HG02623 (cell line): ENCODE results near the gene ACTG2.
"Not testable (repeated sequence)": the region's sequence is repeated elsewhere in the genome, so short reads cannot be mapped to it uniquely, and the experiment has no call there.

ENCODE experiments used
- ATAC-seq: cut with Tn5 transposase; IDR thresholded peaks from one replicate; pipeline ENCODE4 v1.9.1; 2021; ENCODE audit warnings: moderate library complexity; ENCODE audit not compliant: unreplicated experiment

ACTG2 gene

GRCh38 chr2:73931531-73932500 lies 39.0 kb downstream of the ACTG2 start:
- no peak for ATAC-seq

GRCh38 chr2:73933194-73933593 lies 40.4 kb downstream of the ACTG2 start:
- ATAC-seq = no peak

DNA sequence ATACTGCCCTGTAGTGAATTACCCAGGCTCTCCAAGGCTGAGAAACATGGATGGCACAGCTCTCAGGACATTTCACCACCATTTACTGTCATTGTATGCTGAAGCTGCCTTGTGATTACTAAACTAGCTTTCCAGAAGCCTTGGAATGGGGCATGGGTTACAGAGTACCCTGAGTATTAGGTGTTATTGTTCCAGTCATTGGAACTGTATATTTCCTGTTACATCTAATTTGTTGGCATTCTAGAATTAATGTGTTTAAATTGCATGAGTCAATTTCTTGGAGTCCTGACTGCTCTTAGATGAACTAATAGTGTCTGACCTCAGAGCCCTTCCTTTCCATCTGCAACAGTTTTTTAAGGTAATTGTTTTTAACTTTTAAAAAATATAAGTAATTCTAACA lies 42.8 kb downstream of the ACTG2 start:
- ATAC-seq = no peak

DNA sequence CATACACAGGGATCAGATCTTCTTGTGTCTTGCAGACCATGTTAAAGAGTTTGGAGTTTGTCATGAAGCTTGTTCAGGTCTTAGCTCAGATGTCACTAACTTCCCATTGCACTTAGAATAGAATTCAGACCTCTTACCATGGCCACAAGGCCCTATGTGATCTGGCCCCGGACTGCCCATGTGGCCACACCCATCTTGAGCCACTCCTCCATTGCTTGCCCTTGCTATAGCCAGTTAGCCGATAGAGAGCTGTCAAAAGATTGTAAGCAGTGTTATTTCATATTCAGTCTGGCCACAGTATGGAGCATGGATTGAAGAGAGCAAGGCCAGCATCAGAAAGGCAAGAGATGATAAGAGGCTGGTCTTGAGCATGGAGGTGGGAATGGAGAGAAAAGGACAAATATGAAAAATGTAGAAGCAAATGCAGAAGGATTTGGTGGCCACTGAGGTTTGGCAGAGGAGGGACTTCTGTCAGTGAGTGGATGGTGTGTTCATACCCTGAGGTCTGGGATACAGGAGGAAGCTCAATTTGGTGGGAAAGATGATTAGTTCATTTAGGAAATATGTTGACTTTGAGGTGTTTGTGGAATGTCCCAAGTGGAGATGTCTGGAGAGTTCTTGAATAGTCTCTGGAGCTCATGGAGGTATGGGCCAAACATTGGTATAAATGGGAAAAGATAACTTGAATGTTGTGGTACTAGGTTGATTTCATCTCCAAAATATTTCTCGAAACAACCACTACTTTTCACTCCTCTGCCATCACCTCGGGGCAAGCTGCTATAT lies 44.5 kb downstream of the ACTG2 start:
- no peak for ATAC-seq

DNA sequence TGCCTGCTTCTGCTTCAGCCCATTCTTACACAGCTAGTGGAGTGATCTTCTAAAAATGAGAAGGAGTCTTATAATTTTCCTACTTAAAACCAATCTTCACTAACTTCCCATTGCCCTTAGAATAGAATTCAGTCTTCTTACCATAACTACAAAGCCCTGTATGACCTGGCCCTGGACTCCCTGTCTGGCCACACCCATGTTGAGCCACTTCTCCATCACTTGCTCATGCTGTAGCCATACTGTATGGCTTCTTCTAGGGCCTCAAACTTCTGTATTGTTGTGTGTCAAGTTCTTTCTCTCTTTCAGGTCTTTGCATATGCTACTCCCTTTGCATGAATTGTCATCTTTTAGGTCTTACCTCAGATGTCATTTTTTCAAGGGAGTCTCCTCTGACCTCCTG lies 45.1 kb downstream of the ACTG2 start:
- ATAC-seq = no peak

GRCh38 chr2:73938718-73939352 lies 46.0 kb downstream of the ACTG2 start:
- no peak for ATAC-seq

DNA sequence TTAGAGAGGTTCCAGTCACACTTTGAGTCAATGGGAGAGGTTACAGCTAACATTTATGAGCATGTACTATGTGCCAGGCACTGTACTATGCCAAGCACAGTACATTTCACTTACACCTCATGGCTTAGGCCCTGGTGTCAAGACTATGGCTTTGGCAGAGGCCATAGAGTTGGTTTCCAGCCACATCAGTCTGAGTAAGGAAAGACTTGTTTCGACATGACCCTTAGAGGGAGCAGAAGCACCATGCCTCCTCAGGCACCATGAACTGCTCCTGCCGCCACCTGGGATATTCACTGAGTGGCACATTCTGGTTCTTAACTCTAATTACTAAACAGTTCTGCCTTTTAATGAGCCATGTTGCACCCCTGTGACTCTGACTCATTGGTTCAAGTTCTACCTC lies 46.6 kb downstream of the ACTG2 start:
- no peak for ATAC-seq

GRCh38 chr2:73940066-73940465 lies 47.3 kb downstream of the ACTG2 start:
- not testable (repeated sequence) for ATAC-seq

DNA sequence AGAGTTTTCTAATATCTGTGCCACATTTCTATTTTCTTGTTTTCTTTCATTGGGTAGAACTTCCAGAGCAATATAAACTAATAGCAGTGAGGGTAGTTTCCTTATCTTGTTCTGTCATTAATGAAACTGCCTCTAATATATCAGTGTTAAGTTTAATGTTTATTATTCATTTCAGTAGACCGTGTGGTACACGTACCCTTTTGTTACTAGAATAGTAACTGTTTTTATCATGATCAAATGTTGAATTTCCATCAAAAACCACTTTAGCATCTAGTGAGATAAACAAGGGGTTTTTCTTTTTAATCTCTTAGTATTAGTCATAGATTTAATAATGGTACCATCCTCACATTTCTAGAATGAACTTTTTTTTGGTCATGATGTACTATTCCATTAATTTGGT lies 49.9 kb downstream of the ACTG2 start:
- no peak for ATAC-seq

DNA sequence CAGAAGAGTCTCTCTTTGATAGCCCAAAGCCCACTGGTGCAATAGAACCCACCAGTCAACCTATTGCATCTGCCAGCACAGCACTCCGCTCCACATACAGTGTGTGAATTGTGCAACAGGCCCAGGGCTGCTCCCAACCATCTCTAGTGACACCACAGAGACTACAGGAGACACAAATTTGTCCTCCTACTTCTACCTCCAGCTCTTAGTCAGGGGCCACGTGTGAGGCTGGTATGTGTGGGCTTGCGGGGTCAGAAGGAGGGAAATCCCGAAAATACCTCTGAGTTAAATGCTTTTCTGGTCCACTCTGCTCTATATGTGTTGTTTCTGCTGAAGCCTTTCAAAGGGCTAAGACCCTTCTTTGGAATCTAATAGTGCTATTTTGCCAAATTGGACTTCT lies 51.9 kb downstream of the ACTG2 start:
- ATAC-seq = no peak

DNA sequence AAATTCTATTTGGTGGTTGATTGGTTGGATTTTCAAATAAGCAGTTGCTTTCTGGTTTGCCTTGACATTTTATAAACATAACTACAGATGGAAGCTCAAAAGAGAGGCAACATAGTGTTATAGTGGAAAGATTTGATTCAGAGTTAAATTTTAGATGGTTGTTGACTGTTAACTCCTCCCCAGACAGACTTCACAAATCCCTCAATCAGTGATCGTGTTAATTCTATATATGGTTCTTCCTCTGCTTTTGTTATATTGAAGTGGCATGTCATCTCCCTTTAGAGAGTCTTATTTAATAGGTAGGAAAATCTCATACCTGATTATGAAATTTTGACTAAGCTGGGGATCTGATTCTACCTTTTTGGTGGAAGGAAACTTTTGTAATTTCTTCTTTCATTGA lies 53.4 kb downstream of the ACTG2 start:
- ATAC-seq = no peak

DNA sequence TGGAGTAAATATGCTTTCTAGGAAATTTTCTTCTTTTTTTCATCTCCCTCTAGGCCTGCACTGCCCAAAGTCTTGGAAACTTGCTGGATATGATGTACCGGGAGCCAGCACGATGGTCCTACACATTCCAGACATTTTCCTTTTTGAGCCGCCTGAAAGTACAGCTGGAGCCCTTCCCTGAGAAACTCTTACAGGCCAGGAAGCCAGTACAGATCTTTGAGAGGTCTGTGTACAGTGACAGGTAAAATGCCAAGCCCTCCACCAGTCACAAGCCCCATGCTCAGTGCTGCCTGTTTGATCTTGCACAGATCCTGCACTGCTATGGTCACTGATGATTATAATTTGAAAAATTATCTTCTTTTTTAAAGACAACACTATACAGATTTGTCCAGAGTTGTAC lies 53.9 kb downstream of the ACTG2 start:
- no peak for ATAC-seq

- ATAC-seq = no peak
Measured at GRCh38 chr2:73947412-73948018, 54.7 kb downstream of the ACTG2 start.

DNA sequence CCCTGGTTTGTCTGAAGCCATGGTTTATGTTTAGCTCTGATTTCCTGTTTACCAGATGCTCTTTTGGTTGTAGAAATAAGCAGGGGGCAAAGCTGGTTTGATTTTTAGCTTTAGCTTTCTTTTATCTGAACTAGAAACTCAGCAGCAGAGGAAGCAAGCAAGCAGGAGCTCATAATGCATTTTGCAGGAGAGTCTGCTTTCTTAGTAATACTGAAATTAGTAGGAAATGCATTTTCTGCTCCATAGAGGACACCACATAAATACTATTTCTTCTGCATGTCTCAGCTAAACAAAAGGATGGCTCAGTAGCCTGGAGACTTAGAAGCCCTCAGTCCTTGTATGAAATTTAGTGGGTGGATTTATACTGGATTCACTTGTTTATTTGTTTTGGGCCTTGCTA lies 57.0 kb downstream of the ACTG2 start:
- ATAC-seq = no peak

DNA sequence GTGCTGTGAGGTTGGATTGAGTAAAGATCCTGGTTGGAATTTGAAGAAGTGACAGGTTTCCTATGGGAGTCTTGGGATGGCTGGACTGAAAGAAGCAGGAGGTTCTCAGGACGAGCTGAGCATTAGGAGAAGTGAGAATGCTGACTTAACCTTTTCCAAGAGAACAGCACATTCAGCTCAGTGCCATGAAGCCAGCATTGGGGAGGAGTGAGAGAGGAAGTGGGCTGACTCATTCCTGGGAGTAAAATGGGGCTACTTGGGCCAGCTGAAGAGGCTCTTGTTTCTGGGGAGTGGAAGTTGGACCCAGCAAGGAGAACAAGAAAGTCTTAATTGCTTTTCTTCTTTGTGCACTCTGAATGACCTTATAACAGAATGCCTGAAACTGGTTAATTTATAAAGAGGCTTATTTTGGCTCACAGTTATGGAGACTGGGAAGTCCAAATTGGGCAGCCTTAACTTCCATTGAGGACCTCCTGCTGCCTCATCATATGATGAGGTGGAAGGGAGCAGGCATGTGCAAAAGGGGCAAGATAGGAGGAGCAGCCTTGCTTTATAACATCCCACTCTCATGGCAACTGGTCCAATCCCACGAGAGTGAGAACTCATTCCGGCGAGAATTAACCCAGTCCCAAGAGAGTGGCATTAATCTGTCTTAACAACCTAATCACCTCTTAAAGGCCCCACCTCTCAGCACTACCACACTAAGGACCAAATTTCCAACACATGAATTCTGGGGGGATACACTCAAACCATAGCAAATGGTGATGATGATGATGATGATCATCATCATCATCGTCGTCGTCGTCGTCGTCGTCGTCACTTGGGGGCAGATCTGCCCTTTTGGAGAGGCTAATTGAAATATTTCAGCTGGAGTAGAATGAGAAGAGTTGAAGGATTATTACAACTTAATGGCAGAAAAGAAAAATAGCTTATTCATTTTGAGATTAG lies 60.0 kb downstream of the ACTG2 start:
- no peak for ATAC-seq

DNA sequence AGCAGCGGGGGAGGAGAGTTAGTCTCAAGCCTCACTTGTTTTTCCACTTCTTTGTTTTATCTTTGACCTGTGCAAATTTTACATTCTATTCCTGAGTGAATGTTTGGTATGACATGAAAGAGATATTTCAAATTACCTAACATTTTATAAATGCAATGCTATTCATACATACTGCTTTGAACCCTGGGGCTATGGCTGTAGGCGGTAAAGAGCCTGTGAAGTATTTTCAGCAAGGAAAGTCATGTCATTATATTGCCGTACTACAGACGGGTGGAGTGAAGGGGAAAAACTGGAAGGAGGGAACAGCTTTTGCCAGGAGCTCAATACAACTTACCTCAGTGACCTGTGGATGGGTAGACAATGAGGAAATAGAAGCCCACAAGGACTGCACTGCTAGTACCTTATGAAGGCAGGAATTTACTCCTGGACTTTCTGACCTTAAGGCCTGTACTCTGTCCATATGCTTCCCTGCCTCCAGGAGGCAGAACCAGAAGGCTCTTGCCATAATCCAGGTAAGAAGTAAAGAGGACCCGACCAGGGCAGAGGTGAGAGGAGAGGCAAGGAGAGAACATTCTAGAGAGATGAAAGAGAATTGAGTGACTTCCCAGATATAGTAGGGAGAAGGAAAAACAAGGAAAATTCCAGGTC lies 63.5 kb downstream of the ACTG2 start:
- no peak for ATAC-seq

- ATAC-seq = no peak
Measured at GRCh38 chr2:73961274-73961673, 68.5 kb downstream of the ACTG2 start.

DNA sequence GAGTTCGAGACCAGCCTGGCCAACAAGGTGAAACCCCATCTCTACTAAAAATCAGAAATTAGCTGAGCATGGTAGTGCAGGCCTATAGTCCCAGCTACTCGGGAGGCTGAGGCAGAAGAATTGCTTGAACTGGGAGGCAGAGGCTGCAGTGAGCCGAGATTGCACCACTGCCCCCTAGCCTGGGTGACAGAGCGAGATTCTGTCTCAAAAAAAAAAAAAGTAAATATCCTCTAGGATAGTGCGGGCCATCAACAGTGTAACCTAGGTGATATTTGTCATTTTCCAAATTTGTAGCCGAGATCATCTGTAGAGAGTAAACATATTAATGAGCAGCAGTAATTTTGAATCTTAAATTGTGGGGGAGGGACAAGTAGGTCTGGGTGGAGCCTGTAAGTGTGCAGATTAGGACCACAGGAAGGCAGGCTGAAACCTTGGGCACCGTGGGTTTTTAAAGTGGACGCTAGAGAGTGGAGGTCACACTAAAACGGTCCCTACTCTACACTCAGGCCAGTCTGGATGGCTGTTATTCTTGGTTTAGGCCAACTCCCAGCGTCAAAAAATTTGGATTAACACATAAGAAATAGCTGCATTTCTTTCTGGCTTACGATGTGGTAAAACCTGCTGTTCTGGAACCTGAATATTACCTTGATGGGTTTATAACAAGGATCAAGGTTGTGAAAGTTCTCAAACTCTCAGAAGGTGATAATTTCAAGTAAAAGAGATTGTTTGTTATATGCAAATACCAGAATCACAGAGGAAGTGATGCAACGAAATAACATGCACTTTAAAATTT lies 69.2 kb downstream of the ACTG2 start:
- ATAC-seq = no peak

- ATAC-seq = no peak
Measured at GRCh38 chr2:73962798-73963197, 70.0 kb downstream of the ACTG2 start.
